Nephron progenitor cell (in vitro differentiated cells): Measurements from ENCODE around the gene GPM6B.

Experiments
- DNase-seq: peaks from one replicate; pipeline ENCODE4 v3.0.0; 2021
- H3K27ac Mint-ChIP-seq: 2 replicates; pipeline ENCODE4 v1.8.0; 2021; ENCODE audit warnings: mild to moderate bottlenecking, moderate library complexity, mixed read lengths
- H3K27me3 Mint-ChIP-seq: 2 replicates; pipeline ENCODE4 v1.8.0; 2021; ENCODE audit warnings: mild to moderate bottlenecking, low read depth, mixed read lengths; ENCODE audit not compliant: poor library complexity
- H3K36me3 Mint-ChIP-seq: 2 replicates; pipeline ENCODE4 v1.8.0; 2021; ENCODE audit warnings: low read depth, mixed read lengths
- H3K4me1 Mint-ChIP-seq: 2 replicates; pipeline ENCODE4 v1.8.0; 2021; ENCODE audit warnings: mixed read lengths
- H3K4me3 Mint-ChIP-seq: 2 replicates; pipeline ENCODE4 v1.8.0; 2021; ENCODE audit warnings: mild to moderate bottlenecking, moderate library complexity, mixed read lengths
- H3K9me3 Mint-ChIP-seq: 2 replicates; pipeline ENCODE4 v1.8.0; 2021; ENCODE audit warnings: mild to moderate bottlenecking, moderate library complexity, mixed read lengths
- TF ChIP-seq, protein P1 (sequence below): fragments of 200-600 bp; sonication (generic); IDR thresholded peaks from 2 replicates; pipeline ENCODE4 v1.5.0; 2021; ENCODE audit warnings: antibody characterized with exemption

The GPM6B gene

DNA sequence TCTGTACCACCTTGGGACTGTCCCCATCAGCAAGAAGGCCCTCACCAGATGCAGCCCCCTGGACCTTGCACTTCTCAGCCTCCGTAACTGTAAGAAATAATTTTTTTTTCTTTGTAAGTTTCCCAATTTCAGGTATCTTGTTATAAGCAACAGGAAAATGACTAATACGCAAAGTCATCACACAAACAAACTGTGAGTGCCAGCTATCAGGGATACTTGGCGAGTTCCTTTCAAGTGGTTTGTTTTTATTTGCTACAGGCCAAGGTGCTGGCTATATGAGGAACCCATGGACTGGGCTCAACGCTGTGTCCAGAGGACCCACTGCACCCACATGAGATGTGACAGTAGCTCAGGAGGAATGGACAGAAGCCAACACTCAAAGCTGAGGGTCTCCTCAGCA is 11.5 kb upstream of the GPM6B start:
- Mint-ChIP-seq H3K9me3 (peaks cover 51% of the 10 kb centered on the region), H3K27me3 (no peaks in the 10 kb centered on the region), H3K4me1 (no peaks in the 10 kb centered on the region), H3K36me3 (peaks cover 20% of the 10 kb centered on the region), H3K4me3 (no peak overlapping the region), H3K27ac (no peak overlapping the region)
- TF ChIP-seq, protein P1, sequence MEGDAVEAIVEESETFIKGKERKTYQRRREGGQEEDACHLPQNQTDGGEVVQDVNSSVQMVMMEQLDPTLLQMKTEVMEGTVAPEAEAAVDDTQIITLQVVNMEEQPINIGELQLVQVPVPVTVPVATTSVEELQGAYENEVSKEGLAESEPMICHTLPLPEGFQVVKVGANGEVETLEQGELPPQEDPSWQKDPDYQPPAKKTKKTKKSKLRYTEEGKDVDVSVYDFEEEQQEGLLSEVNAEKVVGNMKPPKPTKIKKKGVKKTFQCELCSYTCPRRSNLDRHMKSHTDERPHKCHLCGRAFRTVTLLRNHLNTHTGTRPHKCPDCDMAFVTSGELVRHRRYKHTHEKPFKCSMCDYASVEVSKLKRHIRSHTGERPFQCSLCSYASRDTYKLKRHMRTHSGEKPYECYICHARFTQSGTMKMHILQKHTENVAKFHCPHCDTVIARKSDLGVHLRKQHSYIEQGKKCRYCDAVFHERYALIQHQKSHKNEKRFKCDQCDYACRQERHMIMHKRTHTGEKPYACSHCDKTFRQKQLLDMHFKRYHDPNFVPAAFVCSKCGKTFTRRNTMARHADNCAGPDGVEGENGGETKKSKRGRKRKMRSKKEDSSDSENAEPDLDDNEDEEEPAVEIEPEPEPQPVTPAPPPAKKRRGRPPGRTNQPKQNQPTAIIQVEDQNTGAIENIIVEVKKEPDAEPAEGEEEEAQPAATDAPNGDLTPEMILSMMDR, result no peak
- no peak for DNase-seq

- DNase-seq, result no peak
- H3K27ac Mint-ChIP-seq, result no peak overlapping the region
- H3K4me1 Mint-ChIP-seq, result no peaks in the 10 kb centered on the region
- H3K4me3 Mint-ChIP-seq, result no peak overlapping the region
- peaks cover 20% of the 10 kb centered on the region for H3K36me3 Mint-ChIP-seq
- TF ChIP-seq, protein P1, result no peak
- H3K9me3 Mint-ChIP-seq, result peaks cover 57% of the 10 kb centered on the region
- H3K27me3 Mint-ChIP-seq, result no peaks in the 10 kb centered on the region
These were observed 10.6 kb upstream of the GPM6B start for GRCh38 chrX:13827298-13828090.

DNA sequence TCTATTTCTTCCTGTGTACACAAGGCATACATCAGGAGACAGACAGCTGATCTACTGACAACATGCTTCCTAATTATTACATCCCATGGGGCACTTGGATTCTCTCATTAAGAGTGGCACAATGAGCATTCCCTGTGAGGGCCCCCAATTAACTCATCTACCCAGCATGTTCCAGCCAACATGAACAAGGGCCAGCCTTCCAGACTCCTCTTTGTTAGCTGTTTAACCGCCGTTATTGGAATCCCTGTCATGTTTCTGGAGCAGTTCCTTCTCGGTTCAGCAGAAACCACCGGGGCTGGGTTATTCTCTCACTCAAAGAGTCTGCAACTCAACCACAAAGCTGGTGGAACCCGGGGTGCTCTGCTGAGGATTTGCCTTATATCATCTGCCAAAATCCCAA is 9.9 kb upstream of the GPM6B start:
- no peak for DNase-seq
- Mint-ChIP-seq H3K27me3 (no peaks in the 10 kb centered on the region), H3K9me3 (peaks cover 61% of the 10 kb centered on the region), H3K4me3 (no peak overlapping the region), H3K4me1 (no peaks in the 10 kb centered on the region), H3K36me3 (peaks cover 20% of the 10 kb centered on the region), H3K27ac (no peak overlapping the region)
- TF ChIP-seq, protein P1, result no peak

DNA sequence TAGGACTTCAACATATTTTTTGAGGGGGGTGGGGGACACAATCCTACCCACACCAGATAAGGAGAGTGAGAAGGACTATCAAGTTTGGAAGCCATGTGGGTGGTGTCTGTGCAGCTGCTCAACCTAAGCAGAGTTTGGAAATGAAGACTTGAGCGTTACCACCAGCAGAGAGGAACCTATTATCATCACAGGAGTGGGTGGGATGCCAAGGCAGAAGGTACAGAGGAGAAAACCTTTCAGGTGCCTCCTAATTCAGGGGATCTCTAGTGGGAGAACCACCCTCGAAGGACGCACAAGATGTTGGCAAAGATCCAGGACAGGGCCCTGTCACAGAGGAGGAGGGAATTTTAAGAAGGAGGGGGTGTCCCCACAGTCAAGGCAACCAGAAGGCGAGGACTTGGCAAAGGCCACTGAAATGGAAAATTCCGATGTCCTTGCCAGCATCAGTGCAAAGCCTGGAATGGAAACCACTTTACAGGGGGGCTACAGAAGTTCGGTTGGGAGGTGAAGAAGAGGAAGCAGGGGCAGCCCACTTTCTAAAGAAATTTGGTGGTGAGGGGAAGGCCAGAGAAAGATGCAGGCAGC is 8.4 kb upstream of the GPM6B start:
- Mint-ChIP-seq H3K4me1 (no peaks in the 10 kb centered on the region), H3K27ac (no peak overlapping the region), H3K27me3 (no peaks in the 10 kb centered on the region), H3K4me3 (no peak overlapping the region), H3K9me3 (peaks cover 58% of the 10 kb centered on the region), H3K36me3 (peaks cover 20% of the 10 kb centered on the region)
- TF ChIP-seq, protein P1, result no peak
- no peak for DNase-seq

- DNase-seq, result no peak
- H3K36me3 Mint-ChIP-seq, result peaks cover 24% of the 10 kb centered on the region
- H3K4me1 Mint-ChIP-seq, result no peaks in the 10 kb centered on the region
- no peak overlapping the region for H3K4me3 Mint-ChIP-seq
- H3K9me3 Mint-ChIP-seq, result peaks cover 64% of the 10 kb centered on the region
- H3K27ac Mint-ChIP-seq, result no peak overlapping the region
- H3K27me3 Mint-ChIP-seq, result no peaks in the 10 kb centered on the region
- TF ChIP-seq, protein P1, result no peak
These were observed 7.9 kb upstream of the GPM6B start for GRCh38 chrX:13824746-13825145.

GRCh38 chrX:13821738-13822137 is 4.8 kb upstream of the GPM6B start:
- no peak overlapping the region for H3K4me3 Mint-ChIP-seq
- H3K27me3 Mint-ChIP-seq, result no peaks in the 10 kb centered on the region
- TF ChIP-seq, protein P1, result no peak
- H3K27ac Mint-ChIP-seq, result no peak overlapping the region
- H3K36me3 Mint-ChIP-seq, result peaks cover 24% of the 10 kb centered on the region
- peaks cover 57% of the 10 kb centered on the region for H3K9me3 Mint-ChIP-seq
- DNase-seq, result no peak
- H3K4me1 Mint-ChIP-seq, result peaks cover 7% of the 10 kb centered on the region
